PFSK-1 (cell line): ENCODE results near the gene ASF1A.

Source experiments
- FOXP2 ChIP-seq: optimal IDR thresholded peaks from 2 replicates; pipeline ENCODE3; 2011; ENCODE audit warnings: borderline replicate concordance, control low read depth, inconsistent platforms; ENCODE audit not compliant: insufficient read depth; ENCODE audit errors: extremely low read length, extremely low read depth
- POLR2AphosphoS5 ChIP-seq: IDR thresholded peaks from 2 replicates; pipeline ENCODE4 v1.6.1; 2012; ENCODE audit warnings: low read depth, mild to moderate bottlenecking, control low read depth, low read length, moderate library complexity
- SIN3A ChIP-seq: IDR thresholded peaks from 2 replicates; pipeline ENCODE4 v1.6.1; 2012; ENCODE audit warnings: mild to moderate bottlenecking, low read length, moderate library complexity, borderline replicate concordance; ENCODE audit not compliant: insufficient read depth
- TAF1 ChIP-seq: IDR thresholded peaks from 2 replicates; pipeline ENCODE4 v1.6.1; 2012; ENCODE audit warnings: low read length, control low read depth, borderline replicate concordance; ENCODE audit not compliant: insufficient read depth
- TF ChIP-seq, protein P1 (sequence below), 2 experiments: IDR thresholded peaks; 2 replicates each; pipeline versions ENCODE4 v1.6.1 to v1.8.0; 2011 to 2012; ENCODE audit warnings: low read depth in 2 of 2, low read length in 2 of 2, control low read depth in 1 of 2, inconsistent platforms in 1 of 2, mild to moderate bottlenecking in 1 of 2, moderate library complexity in 1 of 2; ENCODE audit not compliant: insufficient read depth in 1 of 2

ASF1A gene

DNA sequence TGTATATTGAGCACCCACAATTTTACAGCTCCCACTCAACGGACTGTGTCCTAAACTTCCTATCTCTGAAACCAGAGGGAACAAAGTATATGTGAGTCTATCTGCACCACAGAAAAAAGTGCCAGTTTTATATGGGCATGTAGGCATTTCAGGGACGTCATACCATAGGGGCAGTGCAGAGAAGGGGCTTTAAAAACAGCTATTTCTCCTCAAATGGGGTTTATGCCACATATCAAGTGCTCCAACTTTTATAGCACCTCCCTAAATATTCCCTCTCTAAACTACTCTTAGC lies 28.9 kb upstream of the ASF1A start:
- TF ChIP-seq SIN3A (no peak), TAF1 (no peak), POLR2AphosphoS5 (no peak), FOXP2 (no peak)
- TF ChIP-seq, protein P1, sequence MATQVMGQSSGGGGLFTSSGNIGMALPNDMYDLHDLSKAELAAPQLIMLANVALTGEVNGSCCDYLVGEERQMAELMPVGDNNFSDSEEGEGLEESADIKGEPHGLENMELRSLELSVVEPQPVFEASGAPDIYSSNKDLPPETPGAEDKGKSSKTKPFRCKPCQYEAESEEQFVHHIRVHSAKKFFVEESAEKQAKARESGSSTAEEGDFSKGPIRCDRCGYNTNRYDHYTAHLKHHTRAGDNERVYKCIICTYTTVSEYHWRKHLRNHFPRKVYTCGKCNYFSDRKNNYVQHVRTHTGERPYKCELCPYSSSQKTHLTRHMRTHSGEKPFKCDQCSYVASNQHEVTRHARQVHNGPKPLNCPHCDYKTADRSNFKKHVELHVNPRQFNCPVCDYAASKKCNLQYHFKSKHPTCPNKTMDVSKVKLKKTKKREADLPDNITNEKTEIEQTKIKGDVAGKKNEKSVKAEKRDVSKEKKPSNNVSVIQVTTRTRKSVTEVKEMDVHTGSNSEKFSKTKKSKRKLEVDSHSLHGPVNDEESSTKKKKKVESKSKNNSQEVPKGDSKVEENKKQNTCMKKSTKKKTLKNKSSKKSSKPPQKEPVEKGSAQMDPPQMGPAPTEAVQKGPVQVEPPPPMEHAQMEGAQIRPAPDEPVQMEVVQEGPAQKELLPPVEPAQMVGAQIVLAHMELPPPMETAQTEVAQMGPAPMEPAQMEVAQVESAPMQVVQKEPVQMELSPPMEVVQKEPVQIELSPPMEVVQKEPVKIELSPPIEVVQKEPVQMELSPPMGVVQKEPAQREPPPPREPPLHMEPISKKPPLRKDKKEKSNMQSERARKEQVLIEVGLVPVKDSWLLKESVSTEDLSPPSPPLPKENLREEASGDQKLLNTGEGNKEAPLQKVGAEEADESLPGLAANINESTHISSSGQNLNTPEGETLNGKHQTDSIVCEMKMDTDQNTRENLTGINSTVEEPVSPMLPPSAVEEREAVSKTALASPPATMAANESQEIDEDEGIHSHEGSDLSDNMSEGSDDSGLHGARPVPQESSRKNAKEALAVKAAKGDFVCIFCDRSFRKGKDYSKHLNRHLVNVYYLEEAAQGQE (IDR thresholded peaks at IDR 0.05; ENCODE audit: insufficient read depth in 1 of 2, low read depth in 2 of 2, low read length in 2 of 2): no peak

DNA sequence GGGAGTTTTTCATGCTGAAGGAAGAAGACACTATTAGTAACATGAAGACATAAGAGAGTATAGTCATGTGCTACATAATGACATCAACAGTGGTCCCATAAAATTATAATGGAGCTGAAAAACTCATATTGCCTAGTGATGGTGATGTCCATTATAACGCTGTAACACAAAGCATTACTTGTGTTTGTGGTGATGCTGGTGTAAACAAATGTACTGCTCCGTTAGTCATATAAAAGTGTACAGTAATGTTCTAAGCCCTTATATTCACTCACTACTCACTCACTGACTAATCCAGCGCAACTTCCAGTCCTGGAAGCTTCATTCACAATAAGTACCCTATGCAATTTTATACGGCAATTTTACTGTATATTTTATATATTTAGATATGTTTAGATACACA lies 26.8 kb upstream of the ASF1A start:
- no peak for TF ChIP-seq POLR2AphosphoS5
- TF ChIP-seq FOXP2: no peak
- TF ChIP-seq TAF1: no peak
- TF ChIP-seq SIN3A: no peak
- TF ChIP-seq, protein P1 (IDR thresholded peaks at IDR 0.05; ENCODE audit: insufficient read depth in 1 of 2, low read depth in 2 of 2, low read length in 2 of 2): no peak

DNA sequence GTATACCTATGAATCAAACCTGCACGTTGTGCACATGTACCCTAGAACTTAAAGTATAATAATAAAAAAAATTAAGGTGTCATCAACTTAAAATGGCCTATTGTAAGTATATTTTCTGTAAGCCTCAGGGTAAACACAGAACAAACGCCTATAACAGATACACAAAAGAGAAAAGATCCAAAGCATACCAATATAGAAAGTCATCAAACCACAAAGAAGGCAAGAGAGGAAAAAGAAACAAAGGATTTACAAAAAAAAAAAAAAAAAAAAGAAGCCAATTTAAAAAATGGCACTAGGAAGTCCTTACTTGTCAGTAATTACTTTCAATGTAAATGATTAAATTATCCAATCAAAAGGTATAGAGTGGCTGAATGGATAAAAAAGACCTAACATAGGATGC lies 24.6 kb upstream of the ASF1A start:
- TF ChIP-seq, protein P1 (IDR thresholded peaks at IDR 0.05; ENCODE audit: insufficient read depth in 1 of 2, low read depth in 2 of 2, low read length in 2 of 2): no peak
- TF ChIP-seq FOXP2 (no peak), SIN3A (no peak), POLR2AphosphoS5 (no peak)

DNA sequence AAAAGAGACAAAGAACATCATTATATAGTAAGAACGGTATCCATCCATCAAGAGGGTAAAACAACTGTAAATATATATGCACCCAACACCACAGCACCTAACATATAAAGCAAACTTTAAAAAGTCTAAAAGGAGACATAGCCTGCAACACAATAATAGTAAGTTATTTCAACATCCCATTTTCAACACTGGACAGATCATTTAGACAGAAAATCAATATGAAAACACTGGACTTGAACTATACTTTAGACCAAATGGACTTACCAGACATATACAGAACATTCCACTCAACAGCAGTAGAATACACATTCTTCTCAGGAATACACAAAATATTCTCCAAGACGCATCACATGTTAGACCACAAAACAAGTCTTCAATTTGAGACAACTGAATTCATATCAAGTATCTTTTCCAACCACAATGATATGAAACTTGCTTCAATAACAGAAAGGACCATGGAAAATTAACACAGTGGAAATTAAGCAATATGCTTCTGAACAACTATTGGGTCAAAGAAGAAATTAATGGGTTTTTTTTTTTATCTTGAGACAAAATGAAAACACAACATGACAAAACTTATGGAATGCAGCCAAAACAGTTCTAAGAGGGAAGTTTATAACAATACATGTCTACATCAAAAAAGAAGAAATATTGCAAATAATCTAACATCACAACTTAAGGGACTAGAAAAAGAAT lies 23.9 kb upstream of the ASF1A start:
- TF ChIP-seq TAF1 (no peak), FOXP2 (no peak), POLR2AphosphoS5 (no peak), SIN3A (no peak)
- TF ChIP-seq, protein P1 (IDR thresholded peaks at IDR 0.05; ENCODE audit: insufficient read depth in 1 of 2, low read depth in 2 of 2, low read length in 2 of 2): no peak

DNA sequence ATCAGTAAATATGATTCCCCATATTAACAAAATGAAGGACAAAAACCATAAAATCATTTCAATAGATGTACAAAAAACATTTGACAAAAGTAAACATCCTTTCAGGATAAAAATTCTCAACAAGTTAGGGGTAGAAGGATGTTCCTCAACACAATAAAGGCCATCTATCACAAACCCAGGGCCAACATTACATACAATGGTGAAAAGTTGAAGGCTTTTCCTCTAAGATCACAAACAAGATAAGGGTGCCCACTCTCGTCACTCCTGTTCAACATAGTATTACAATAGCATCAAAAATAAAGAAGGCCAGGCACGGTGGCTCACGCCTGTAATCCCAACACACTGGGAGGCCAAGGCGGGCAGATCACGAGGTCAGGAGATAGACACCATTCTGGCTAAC lies 22.6 kb upstream of the ASF1A start:
- no peak for TF ChIP-seq FOXP2
- TF ChIP-seq TAF1: no peak
- no peak for TF ChIP-seq SIN3A
- no peak for TF ChIP-seq POLR2AphosphoS5
- TF ChIP-seq, protein P1 (IDR thresholded peaks at IDR 0.05; ENCODE audit: insufficient read depth in 1 of 2, low read depth in 2 of 2, low read length in 2 of 2): no peak
